HG03175 (cell line): ENCODE data around the gene NUP54.
A peak's percentile ranks its signal among the peaks of the same experiment; 100 is the strongest.

ENCODE experiments used
- ATAC-seq: cut with Tn5 transposase; IDR thresholded peaks from one replicate; pipeline ENCODE4 v1.9.1; 2021; ENCODE audit warnings: mild to moderate bottlenecking, moderate library complexity; ENCODE audit not compliant: unreplicated experiment

The NUP54 gene

DNA sequence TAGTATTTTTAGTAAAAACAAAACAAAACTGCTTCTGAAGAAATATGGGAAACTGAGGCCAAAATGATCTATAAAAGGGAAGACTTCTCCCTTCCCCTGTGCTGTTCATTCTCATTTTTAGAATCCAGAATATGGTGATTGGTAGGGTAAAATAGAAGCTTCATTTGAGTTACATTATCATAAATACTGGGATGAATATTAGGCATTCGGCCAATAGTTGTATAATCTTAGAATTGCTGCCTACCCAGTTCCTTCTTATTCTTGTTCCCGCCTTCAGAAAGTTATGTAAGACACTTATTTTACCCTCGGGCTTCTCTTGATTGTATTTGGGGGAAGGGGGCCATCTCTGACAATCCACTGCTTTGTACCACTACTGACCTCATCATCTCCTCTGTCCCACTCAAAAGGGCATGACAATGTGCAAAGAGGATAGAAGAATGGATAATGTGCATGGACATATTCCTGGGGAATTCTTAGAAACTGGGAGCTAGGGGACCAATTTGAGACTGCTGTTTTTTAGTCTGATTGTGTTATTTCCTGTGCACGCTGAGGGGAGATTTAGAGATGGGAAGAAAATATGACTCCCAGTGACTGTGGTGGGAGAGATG lies 73.1 kb downstream of the NUP54 start:
- ATAC-seq, result no peak

DNA sequence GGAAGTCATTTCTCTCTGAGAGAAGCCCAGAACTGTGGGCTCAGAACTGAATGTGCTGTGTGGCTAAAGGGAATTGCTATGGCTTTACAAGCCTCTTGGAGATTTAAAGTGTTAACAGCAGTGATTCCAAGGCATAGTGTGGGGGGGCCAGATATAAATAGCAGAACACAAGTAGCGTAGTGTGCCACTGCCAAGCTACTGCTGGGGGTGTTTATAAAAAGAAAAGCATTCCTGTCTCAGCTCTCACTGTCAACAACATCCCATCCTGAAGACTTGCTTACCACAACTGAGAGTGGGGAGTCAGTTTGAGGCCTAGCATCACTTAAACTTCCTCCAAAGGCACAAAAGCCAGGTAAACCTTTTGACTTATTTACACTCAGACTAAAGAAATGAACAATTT lies 73.7 kb downstream of the NUP54 start, which contains the start of gene ART3:
Gene ART3, plus strand, starts transcription at position 242 of the 400 bp plus-strand sequence. CDS start 1,181 bp downstream, outside the sequence.
- ATAC-seq, result no peak

DNA sequence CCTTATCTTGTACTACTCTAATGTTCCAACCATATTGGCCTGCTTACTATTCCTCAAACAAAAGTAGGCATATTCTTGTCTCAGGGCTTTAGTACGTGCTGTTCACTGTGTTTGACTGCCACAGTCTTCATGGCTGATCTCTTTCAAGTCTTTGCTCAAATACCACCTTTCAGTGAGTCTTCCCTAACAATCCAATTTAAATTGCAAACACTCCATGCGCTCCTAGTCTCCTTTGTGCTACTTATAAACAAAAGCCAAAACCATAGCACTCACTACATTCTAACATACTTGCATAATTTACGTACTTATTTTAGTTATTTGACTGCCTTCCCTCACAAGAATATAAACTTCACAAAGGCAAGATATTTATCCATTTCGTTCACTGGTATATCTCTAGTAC lies 75.4 kb downstream of the NUP54 start:
- no peak for ATAC-seq

DNA sequence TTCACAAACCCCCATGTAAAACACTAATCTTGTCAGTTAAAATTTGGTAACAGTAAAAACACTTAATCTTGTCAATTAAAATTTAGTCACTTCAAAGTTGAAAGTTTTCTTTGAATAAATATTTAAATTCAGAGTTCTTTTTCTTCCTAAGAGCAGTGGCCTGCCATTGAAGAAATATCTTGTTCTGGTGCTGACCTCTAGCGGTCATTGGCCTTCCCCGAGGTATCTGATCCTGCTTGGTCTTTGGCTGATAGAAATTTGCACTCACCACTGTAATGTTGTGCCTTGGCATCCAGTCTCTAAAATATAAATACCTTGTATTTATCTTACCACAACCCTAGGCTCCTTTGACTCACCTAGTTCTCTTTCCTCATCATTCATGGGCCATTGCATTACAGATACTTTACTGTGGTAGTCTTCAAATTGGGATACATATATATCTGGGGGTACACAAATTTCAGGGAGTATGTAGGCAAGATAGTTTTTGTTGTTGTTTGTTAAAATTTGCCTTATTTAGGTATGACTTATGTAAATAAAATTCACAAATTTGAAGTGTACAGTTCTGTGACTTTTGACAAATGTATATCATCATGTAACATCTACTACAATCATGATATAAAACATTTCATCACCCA lies 80.4 kb downstream of the NUP54 start:
- ATAC-seq, result peak; percentile 70

DNA sequence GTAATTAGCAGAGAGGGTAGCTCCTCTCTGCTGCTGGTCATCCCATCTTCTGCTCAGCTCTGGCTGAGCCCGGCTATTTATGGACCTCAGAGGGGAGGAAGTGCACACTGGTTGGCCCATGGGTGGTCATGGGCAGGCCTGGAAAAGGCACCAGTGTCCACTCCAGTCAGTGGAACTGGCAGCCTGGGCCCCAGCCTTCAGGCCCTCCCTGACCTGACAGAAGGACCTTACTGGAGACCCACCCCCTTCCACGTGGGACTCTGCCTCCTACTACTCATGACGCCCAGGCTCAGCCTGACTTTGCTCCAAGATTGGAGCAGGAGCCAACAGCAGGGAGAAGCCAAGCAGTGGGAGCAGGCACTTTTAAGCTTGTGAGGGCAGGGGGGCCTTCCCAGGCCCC lies 81.7 kb downstream of the NUP54 start:
- no peak for ATAC-seq
